AG08396 (cell line): ENCODE measurements around the gene DAZAP1.

ENCODE experiments used
- DNase-seq: peaks from one replicate; pipeline ENCODE4 v3.0.0; 2012; ENCODE audit warnings: low spot score, mixed read lengths

The DAZAP1 gene

DNA sequence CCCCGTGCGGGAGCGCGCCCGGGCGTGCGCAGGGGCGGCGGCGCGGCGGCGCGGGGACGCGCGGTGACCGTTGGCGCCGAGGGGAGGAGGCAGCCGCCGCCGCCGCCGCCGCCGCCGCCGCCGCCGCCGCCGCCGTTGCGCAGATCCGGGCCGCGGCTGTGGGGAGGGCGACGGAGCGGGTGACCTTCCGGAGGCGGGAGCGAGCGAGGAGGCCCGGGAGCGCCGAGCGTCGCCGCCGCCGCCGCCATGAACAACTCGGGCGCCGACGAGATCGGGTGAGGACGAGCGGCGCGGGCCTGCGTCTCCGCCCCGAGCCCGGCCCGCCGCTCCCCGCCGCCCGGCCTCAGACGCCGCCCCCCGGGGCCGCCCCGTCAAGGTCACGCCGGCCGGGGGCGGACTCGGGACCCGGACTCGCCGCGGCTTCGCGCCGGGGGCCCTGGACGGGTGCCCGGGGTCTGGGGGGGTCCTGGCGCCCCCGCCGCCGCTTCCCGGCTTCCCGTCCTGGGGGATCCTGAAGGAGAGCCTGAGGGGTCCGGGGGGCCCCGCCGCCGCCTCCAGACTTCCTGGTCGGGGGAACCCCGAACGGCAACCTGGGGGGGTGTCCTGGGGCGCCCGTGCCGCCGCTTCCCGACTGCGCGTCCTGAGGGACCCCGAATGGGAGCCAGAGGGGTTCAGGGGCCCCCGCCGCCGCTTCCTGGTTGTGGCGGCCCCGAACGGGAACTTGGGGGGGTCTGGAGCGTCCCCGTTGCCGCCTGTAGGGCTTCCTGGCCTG lies at the start of gene DAZAP1:
Gene DAZAP1, plus strand, starts transcription at position 59 of the 772 bp plus-strand sequence. Its CDS starts 188 bp downstream, at position 247.
- no peak for DNase-seq

DNA sequence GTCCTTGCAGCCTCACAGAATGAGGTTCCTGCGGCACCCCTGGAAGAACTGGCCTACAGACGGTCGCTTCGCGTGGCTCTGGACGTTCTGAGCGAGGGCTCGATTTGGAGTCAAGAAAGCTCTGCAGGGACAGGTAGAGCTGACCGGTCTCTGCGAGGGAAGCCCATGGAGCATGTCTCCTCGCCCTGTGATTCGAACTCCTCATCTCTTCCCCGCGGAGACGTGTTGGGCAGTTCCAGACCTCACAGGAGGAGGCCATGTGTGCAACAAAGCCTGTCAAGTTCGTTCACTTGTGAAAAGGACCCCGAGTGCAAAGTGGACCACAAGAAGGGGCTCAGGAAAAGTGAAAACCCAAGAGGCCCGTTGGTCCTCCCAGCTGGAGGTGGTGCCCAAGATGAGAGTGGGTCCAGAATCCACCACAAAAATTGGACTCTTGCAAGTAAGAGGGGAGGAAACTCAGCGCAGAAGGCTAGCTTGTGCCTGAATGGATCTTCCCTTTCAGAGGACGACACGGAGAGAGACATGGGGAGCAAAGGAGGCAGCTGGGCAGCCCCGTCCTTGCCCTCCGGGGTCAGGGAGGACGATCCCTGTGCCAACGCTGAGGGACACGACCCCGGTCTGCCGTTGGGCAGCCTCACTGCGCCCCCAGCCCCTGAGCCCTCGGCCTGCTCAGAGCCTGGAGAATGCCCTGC lies 47.1 kb upstream of the DAZAP1 start:
- DNase-seq = no peak

DNA sequence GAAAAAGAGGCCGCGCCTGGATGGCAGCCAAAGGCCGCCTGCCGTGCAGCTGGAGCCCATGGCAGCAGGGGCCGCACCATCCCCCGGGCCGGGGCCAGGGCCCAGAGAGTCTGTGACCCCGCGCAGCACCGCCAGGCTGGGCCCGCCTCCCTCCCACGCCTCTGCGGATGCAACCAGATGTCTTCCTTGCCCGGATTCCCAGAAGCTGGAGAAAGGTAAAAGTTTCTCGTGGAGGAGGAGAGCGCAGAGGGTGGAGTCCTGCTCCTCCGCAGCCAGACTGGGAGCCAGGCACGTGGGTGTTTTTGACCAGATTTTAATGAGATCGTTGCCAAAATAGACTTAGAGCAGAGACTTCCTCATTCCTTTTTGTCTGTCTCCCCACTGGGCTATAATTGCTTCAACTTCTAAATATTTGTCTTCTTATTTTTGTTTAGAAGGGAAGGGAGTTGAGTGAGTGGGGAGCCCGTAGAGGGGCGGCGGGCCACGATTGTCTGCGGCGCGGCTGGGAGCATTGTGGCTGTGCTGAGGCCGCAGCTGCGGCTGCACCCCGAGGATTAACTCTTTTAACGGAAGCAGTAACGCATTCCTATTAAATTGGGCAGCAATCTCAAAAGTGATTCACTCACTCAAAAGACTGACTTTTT lies 46.4 kb upstream of the DAZAP1 start:
- DNase-seq = peak; percentile 84

DNA sequence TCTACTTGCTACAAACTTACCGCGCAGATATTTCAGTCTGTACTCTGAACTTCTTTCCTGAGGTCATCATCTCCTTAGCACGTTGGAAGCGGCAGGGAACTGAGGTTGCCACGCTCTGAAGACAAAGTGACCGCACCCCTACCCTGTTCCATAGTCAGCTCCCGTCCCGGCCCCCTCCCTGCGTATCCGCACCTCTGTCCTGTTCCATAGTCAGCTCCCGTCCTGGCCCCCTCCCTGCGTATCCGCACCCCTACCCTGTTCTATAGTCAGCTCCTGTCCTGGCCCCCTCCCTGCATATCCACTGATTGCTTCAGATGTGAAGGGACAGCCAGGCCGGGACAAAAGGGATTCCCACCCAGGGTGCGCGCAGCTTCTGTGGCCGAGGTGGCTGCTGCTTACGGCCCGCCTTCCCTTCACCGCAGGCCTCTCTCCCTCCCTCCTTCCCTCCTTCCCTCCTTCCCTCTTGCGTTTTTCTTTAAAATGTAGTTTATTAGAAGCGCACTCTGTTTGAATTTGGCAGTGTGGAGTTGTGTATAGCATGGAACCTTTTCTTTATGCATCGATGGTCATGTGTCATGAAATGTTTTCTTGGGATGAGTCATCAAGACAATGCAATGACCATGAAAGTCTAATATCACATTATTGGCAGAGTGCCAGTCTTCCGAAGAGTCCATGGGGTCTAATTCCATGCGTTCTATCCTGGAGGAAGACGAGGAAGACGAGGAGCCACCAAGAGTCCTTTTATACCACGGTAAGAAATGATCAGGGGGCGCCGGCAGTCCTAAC lies 45.6 kb upstream of the DAZAP1 start:
- DNase-seq = peak; percentile 64

DNA sequence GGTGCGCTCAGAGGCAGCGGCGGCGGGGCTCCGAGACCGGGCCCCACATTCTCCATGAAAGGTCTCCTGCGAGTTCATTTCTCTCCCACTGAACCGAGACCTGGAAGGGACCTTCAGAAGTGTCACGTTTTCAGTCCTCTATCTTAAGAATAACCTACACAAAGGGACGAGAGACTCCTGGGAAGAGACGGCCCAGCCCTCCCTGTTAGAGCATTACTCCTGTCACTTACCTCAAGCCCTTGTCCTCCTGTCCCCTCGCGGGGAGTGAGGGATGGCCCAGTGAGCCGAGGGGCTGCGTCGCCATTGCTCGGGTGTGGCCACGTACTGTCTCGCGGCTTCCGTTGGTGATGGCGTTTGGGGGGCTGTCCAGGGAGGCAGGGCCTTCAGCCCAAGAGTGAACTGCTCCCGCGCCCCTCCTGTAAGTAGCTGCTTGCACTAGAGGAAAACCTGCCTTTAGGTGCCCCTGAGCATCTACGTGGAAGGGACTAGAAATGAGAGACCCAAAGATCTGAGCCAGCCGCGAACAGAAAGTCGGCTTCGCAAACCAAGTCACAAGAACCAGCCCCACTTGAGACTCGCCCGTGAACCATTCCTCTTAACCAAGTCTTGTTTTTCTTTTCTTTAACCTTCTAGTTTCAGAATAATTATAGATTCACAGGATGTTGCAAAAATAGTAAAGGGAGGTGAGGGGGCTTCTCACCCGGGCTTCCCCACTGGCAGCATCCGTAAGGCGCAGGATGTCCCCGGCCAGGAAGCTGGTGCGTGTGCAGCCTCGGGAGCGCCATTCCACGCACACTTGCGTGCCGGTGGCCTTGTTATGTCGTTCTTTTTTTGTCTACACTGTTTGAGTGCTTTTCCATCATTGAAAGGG lies 44.8 kb upstream of the DAZAP1 start:
- no peak for DNase-seq

DNA sequence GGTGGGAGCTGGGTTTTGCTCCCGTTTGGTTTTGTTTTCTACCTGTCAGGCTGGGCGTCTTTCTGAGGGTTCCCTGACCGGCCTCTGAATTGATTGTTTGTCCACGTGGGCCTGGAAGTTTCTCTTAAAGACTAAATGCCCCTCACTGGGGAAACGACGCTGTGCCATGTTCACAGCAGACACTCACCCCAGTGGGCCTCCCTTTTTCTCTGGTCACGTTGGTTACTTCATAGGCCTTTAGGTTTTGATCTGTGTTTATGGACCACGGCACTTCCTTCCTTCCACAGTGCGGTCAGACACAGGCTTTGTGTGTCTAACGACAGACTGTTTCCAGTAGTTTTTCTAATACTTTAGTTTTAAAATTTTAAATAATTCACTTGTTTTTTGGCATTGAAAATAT lies 43.8 kb upstream of the DAZAP1 start:
- DNase-seq = no peak

DNA sequence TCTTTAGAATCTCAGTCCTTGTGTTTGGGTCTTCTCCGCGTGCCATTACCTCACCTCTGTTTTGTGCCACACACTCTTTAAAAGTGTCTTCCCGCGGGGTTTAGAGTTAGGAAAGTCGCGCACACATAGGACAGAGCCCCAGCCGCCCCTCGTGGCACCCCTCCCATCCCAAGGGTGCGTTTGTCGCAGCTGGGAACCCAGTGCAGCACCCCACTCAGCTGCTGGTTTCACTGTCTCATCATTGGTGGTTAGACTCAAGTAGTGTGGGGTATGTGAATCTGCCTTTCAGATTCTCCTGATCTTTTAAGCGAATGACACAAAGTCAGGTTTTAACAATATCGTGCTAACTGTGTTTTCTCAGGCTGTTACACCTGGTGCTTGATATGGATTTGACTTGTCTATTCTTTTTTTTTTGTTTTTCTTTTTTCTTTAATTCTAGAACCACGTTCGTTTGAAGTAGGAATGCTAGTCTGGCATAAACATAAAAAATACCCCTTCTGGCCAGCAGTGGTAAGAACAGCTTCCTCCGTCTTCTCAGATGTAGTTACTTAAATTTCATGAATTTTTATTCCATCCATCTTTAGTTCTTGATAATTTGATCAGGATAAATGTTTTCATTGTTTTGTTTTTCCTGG lies 43.2 kb upstream of the DAZAP1 start:
- DNase-seq = no peak

DNA sequence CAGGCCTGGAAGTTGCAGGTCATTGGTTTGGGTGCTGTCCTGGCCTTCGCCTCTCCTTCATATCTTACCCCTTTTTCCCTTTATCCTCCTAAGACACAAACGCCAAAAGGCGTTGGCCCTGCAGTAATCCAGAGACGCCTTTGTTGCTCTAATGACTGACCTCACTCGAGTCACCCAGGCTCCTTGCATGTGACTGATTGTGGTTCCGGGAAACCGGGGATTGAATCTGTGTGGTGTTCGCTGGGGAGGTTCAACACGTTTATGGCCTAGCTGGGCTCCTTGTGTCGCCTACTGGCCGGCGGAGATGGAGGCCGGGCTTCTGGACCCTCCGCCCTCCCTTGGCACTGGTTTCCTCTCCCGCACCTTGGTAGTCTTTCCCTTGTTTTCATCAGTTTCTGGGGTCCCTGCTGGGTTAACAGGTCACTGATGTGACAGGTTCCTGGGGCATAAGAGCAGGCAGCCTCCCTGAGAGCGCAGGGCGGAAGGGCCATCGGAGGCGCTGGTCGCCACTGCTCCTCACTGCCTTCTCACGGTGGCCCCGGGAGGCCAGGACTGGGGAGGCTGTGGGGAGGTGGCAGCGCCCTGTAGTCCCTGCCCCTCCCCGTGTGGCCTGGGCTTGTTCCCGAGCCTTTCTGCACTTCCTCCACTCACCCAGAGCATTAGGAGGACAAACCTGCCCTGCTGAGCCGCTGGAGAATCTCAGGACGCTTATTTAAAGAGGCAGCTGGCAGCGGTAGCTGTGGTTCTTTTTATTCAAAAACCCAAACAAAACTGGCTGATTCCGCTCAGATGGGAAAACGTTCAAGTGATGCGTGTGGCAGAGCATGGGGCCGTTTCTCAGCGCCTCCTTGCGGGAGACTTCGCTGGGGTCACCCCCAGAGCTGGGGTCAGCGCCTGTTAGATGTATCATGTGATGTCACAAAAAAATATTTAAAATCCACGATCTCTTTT lies 41.8 kb upstream of the DAZAP1 start:
- DNase-seq = no peak

DNA sequence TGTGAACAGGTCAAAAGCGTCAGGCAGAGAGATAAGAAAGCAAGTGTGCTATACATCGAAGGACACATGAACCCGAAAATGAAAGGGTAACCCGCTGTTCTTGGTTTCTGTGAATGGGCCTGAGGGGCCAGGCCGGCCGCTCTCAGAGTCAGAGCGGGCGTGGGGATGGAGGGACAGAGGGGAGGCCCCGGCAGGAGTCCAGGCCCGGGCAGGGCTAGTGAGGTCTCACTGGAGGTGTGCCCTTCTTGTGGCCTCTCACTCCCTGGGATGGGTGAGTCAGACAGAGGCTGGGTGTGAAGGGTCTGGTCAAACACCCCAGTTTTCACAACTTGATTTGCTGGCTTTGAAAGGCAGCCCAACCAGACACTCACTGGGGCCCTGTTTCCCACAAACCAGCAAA lies 41.1 kb upstream of the DAZAP1 start:
- DNase-seq = no peak

DNA sequence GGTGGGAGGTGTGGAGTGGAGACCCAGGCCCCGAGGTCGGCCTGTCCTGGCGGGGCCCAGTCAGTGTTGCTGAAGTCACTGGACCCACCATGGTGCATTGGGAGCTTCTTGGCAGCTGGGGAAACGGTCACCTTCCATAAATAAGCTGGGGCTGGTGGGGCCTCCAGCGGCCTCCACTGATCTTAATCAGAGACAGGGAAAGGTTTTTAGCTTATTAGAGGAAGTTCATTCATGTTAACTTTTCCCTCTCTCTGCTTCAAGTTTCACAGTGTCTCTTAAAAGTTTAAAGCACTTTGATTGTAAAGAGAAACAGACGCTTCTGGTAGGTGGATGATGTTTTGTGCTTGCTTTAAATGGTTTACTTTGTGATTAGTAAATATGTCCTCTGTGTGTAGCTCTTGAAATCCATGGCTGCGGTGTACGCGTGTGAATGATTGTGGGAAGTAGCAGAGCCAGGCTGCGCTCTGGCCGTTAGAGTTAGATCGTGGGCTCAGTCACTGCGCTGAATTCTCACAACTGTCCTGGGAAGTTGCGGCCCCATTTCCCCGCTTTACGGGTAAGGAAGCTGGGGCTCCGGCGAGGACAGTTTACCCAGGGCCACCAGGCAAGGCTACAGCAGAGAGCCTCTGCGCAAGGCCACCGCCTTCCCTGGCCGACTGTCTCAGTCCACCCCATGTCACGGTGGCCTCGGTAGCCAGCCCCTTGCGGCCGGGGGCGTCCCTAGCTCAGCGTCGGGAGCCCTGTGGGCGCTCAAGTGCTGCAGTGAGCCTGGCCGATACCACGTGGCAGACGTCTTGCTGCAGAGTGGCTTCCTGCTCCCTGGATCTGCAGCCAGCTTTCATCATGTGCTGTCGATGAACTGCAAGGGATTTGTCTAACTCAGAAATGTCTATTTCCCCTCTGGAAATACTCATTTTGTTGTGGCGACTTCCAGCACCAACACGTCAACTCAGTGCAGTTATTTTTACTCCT lies 40.2 kb upstream of the DAZAP1 start:
- no peak for DNase-seq

DNA sequence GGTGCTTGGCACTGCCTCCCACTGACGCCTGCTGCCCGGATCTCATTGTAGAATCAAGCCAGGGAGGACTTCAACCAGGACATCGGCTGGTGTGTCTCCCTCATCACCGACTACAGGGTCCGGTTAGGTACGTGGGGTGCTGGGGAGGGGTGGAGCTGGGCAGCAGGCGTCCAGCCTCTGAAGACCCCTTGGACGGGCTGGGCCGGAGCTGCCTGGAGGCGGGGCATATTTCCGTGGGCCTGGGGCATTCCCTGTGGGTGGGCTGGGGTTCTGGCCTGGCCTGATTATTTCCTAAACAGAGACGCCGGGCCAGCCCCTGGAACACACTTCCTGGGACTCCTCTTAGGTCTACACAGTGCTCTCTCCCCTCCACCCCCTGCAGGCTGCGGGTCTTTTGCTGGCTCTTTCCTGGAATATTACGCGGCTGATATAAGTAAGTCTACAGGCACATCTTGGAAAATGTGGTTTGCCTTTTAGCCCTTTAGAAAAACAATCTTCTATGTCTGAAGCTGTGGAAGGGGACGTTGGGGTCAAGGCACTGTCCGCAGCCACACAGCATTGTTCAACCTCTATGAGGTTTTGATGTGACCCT lies 38.1 kb upstream of the DAZAP1 start:
- no peak for DNase-seq

DNA sequence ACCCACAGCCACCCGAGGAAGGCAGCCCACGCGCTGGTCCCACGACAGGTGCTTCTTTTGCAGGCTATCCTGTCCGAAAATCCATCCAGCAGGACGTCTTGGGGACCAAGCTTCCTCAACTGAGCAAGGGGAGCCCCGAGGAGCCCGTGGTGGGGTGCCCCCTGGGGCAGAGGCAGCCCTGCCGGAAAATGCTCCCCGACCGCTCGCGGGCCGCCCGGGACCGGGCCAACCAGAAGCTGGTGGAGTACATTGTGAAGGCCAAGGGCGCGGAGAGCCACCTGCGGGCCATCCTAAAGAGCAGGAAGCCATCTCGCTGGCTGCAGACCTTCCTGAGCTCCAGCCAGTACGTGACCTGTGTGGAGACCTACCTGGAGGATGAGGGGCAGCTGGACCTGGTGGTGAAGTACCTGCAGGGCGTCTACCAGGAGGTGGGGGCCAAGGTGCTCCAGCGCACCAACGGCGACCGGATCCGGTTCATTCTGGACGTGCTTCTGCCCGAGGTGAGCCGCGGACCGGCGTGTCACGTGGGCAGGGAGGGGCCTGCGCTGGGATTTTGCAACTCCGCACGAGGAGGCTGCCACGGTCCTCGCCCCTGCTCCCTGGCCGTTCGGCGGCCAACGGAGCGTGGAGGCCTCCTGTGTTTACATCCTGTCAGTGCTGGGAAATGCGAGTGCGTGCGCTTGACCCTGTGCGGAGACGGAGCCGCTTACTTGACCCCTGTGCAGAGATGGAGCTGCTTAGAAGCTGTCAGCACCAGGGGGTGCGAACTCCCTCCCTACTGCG lies 36.6 kb upstream of the DAZAP1 start:
- DNase-seq = no peak

DNA sequence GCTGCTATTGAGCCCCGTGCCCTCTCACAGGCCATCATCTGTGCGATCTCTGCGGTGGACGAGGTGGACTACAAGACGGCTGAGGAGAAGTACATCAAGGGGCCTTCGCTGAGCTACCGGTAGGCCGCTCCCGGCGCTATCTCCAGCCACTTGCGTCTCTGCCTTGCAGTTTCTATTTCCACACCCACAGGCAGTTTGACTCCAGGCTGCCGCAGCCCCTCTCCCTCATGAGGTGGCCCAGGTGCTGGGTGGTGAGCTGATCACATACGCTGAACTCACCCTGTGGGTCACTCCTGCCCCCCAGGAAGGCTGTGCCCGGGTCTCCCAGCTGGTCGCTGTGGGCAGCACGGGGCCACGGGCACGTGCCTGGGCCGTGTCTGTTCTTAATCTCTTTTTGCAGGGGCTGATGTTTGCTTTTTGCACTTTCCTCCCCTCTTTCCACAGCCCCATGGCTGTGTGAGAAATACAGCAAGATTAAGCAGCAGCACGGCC lies 34.3 kb upstream of the DAZAP1 start:
- DNase-seq = no peak

DNA sequence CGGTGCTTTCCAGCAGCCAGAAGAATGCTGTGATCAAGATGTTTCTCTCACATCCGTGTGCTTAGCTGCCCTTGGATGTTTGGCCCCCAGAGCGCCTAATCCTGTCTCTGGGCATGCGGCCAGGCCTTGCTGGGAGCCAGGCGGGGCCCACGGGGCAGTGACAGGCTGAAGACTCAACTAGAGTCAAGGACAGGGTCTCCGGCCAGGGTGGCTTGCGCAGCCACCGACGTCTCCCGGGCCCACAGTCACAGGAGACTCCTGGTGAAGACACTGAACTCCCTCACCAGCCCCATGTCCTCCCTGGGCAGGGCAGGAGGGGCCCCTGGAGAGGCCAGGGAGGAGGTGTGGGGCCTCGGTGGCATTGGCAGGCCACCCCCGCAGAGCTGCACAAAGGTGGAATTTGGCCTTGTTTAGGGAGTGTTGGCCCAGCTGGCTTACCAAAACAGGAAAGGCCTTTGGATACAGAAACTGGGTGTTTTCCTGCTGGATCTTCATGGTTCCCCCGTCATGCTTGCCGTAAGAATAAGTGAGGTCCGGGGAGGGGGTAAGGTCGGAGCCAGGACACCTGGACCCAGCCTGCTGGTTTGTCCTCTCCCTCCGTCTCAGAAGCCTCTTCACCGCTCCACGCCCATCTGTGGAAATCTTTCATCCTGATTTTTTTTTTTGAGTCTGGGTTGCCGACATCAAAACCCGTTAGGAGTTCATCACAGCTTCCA lies 33.7 kb upstream of the DAZAP1 start:
- peak; percentile 70 for DNase-seq

DNA sequence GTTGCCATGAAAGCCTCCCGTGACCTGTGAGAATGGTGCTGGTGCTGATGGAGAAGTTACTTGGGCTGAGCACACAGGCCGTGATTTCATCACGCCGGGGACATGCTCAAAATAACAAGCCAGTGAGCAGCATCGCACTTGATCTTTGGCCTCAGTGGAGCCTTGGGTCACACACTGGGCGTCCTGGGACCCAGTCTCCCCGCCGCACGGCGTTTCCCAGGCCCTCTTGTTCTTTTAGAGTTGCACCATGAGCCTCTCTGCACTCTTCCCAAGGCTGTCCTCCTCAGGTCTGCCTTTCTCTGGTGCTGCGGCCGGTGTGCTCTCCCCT lies 33.2 kb upstream of the DAZAP1 start:
- no peak for DNase-seq

DNA sequence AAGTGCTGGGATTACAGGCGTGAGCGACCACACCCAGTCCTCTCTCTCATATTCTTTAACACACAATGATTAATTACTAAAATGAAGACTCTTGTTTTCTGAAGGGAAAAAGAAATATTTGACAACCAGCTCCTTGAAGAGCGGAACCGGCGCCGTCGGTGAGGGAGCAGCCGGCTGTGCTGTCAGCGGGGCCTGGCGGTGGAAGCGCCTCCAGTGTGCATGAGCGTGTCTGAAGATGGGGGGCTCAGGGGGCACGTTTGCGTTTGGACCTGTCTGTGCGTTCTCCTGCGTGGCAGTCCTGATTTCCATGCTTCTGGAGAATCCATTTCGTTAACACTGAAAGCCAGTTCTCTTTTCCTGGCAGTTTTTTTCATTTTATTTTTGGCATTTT lies 31.0 kb upstream of the DAZAP1 start:
- no peak for DNase-seq
